CD4-positive, alpha-beta T cell treated with Interleukin-2 at 100 ng/mL for 4 hours (primary cell): ENCODE results near the gene ANKHD1.
A peak's percentile ranks its signal among the peaks of the same experiment; 100 is the strongest.
"Not testable (repeated sequence)": the region's sequence is repeated elsewhere in the genome, so short reads cannot be mapped to it uniquely, and the experiment has no call there.

ENCODE experiments used
- DNase-seq: peaks from one replicate; pipeline ENCODE4 v3.0.0-alpha.2; 2020; ENCODE audit warnings: low spot score

ANKHD1 gene

GRCh38 chr5:140381351-140381750 lies 20.3 kb upstream of the ANKHD1 start:
- DNase-seq: no peak

GRCh38 chr5:140381972-140382371 lies 19.7 kb upstream of the ANKHD1 start:
- DNase-seq: no peak

GRCh38 chr5:140382866-140383265 lies 18.8 kb upstream of the ANKHD1 start:
- DNase-seq: no peak

GRCh38 chr5:140383300-140383699 lies 18.3 kb upstream of the ANKHD1 start:
- DNase-seq: no peak

- no peak for DNase-seq
Observed at GRCh38 chr5:140388052-140388451, 13.6 kb upstream of the ANKHD1 start.

GRCh38 chr5:140391312-140391711 lies 10.3 kb upstream of the ANKHD1 start:
- DNase-seq: no peak

GRCh38 chr5:140391732-140392131 lies 9.9 kb upstream of the ANKHD1 start:
- no peak for DNase-seq

- no peak for DNase-seq
Observed at GRCh38 chr5:140393738-140394137, 7.9 kb upstream of the ANKHD1 start.

GRCh38 chr5:140398379-140398811 lies 3.2 kb upstream of the ANKHD1 start:
- DNase-seq: no peak

GRCh38 chr5:140399979-140400729 lies 1.5 kb upstream of the ANKHD1 start:
- DNase-seq: no peak

- peak; percentile 92 for DNase-seq
Observed at GRCh38 chr5:140400730-140401361, 787 bp upstream of the ANKHD1 start.

GRCh38 chr5:140402258-140403074 lies 833 bp downstream of the ANKHD1 start:
- DNase-seq: peak; percentile 23

- DNase-seq: no peak
Observed at GRCh38 chr5:140403613-140404012, 2.0 kb downstream of the ANKHD1 start.

GRCh38 chr5:140408750-140409241 lies 7.2 kb downstream of the ANKHD1 start:
- no peak for DNase-seq

GRCh38 chr5:140413230-140413629 lies 11.6 kb downstream of the ANKHD1 start:
- no peak for DNase-seq

GRCh38 chr5:140417235-140417634 lies 15.6 kb downstream of the ANKHD1 start:
- no peak for DNase-seq

- no peak for DNase-seq
Observed at GRCh38 chr5:140418862-140419520, 17.4 kb downstream of the ANKHD1 start.

- DNase-seq: no peak
Observed at GRCh38 chr5:140420226-140420570, 18.6 kb downstream of the ANKHD1 start.

GRCh38 chr5:140420665-140421361 lies 19.2 kb downstream of the ANKHD1 start:
- DNase-seq: no peak

GRCh38 chr5:140421375-140421774 lies 19.7 kb downstream of the ANKHD1 start:
- not testable (repeated sequence) for DNase-seq

GRCh38 chr5:140423609-140424008 lies 22.0 kb downstream of the ANKHD1 start:
- DNase-seq: no peak

- DNase-seq: no peak
Observed at GRCh38 chr5:140424135-140424534, 22.5 kb downstream of the ANKHD1 start.
